Measurements from ENCODE around the gene C6orf15. TPM values are rescaled to one million over a fixed set of nuclear protein-coding genes. Genes with fewer than 3 reads are reported as not detected.

The C6orf15 gene
- total RNA-seq, 2 experiments from 2014 or later, result not detected

- no peak for TF ChIP-seq CTCF (IDR thresholded peaks at IDR 0.05)
- DNase-seq, result no peak
- no peaks in the 10 kb centered on the region for H3K9me3 Mint-ChIP-seq
- ChIA-PET CTCF (interaction anchor here (1.5 kb wide), 1 partner anchor 17 kb away, joined by 5 read pairs; no protein-coding TSS in a partner anchor), POLR2A (no interaction called here)
- Histone ChIP-seq H3K9me3 (ENCODE audit: control insufficient read depth in 1 of 2, insufficient read depth in 1 of 2, low read length in 2 of 2) (no peaks in the 10 kb centered on the region), H3K36me3 (ENCODE audit: insufficient read depth, low read length) (no peaks in the 10 kb centered on the region), H3K27ac (ENCODE audit: low read depth in 1 of 2, low read length in 2 of 2) (no peak overlapping the region), H3K4me3 (ENCODE audit: low read length) (no peak overlapping the region), H3K4me1 (ENCODE audit: insufficient read depth, low read length) (peaks cover 52% of the 10 kb centered on the region), H3K27me3 (ENCODE audit: control insufficient read depth in 1 of 2, insufficient read depth in 2 of 2, low read length in 2 of 2) (no peaks in the 10 kb centered on the region)
- H3K27me3 Mint-ChIP-seq, result no peaks in the 10 kb centered on the region
- intact Hi-C loops (cut with DNase I, micrococcal nuclease), result no loop called here
- H3K27ac Mint-ChIP-seq, result no peak overlapping the region
- H3K36me3 Mint-ChIP-seq (ENCODE audit: low read depth), result no peaks in the 10 kb centered on the region
- no peak for ATAC-seq (ENCODE audit: poor library complexity)
- H3K4me3 Mint-ChIP-seq, result peak overlapping the region; percentile 12
- H3K4me1 Mint-ChIP-seq (ENCODE audit: low read depth), result peaks cover 57% of the 10 kb centered on the region
These were observed 16.2 kb downstream of the C6orf15 start for GRCh38 chr6:31096215-31096614.

GRCh38 chr6:31094389-31094881 lies 17.9 kb downstream of the C6orf15 start:
- Histone ChIP-seq H3K27me3 (ENCODE audit: control insufficient read depth in 1 of 2, insufficient read depth in 2 of 2, low read length in 2 of 2) (no peaks in the 10 kb centered on the region), H3K27ac (ENCODE audit: low read depth in 1 of 2, low read length in 2 of 2) (peak overlapping the region; percentile 44 to 57), H3K9me3 (ENCODE audit: control insufficient read depth in 1 of 2, insufficient read depth in 1 of 2, low read length in 2 of 2) (no peaks in the 10 kb centered on the region), H3K4me1 (ENCODE audit: insufficient read depth, low read length) (peaks cover 52% of the 10 kb centered on the region), H3K4me3 (ENCODE audit: low read length) (no peak overlapping the region), H3K36me3 (ENCODE audit: insufficient read depth, low read length) (no peaks in the 10 kb centered on the region)
- DNase-seq (peak; percentile 12 to 82 (median 56)), ATAC-seq (ENCODE audit: poor library complexity) (peak; percentile 89)
- Mint-ChIP-seq H3K4me3 (peak overlapping the region; percentile 46), H3K27ac (peak overlapping the region; percentile 86), H3K4me1 (ENCODE audit: low read depth) (peaks cover 62% of the 10 kb centered on the region), H3K36me3 (ENCODE audit: low read depth) (no peaks in the 10 kb centered on the region), H3K27me3 (no peaks in the 10 kb centered on the region), H3K9me3 (no peaks in the 10 kb centered on the region)
- TF ChIP-seq CTCF (IDR thresholded peaks at IDR 0.05), result no peak
- intact Hi-C loops (cut with DNase I, micrococcal nuclease), result no loop called here
- POLR2A ChIA-PET, result interaction anchor here (0.7 to 1.5 kb wide), 12 partner anchors 14 to 497 kb away, joined by 3 to 7 read pairs (median 3); partner anchors contain the start of genes MDC1 and PSORS1C1
- CTCF ChIA-PET, result interaction anchor here (1.2 to 2.3 kb wide), 3 partner anchors 13 to 15 kb away, joined by 3 to 12 read pairs (median 5); no protein-coding TSS in a partner anchor

- Mint-ChIP-seq H3K4me1 (ENCODE audit: low read depth) (peaks cover 62% of the 10 kb centered on the region), H3K27me3 (no peaks in the 10 kb centered on the region), H3K36me3 (ENCODE audit: low read depth) (no peaks in the 10 kb centered on the region), H3K9me3 (no peaks in the 10 kb centered on the region), H3K4me3 (no peak overlapping the region), H3K27ac (no peak overlapping the region)
- ATAC-seq (ENCODE audit: poor library complexity) (no peak), DNase-seq (no peak)
- Histone ChIP-seq H3K4me3 (ENCODE audit: low read length) (no peak overlapping the region), H3K36me3 (ENCODE audit: insufficient read depth, low read length) (no peaks in the 10 kb centered on the region), H3K9me3 (ENCODE audit: control insufficient read depth in 1 of 2, insufficient read depth in 1 of 2, low read length in 2 of 2) (no peaks in the 10 kb centered on the region), H3K27ac (ENCODE audit: low read depth in 1 of 2, low read length in 2 of 2) (no peak overlapping the region), H3K27me3 (ENCODE audit: control insufficient read depth in 1 of 2, insufficient read depth in 2 of 2, low read length in 2 of 2) (no peaks in the 10 kb centered on the region), H3K4me1 (ENCODE audit: insufficient read depth, low read length) (peaks cover 52% of the 10 kb centered on the region)
- ChIA-PET CTCF (interaction anchor here (1.2 to 2.3 kb wide), 3 partner anchors 13 to 362 kb away, joined by 3 to 12 read pairs (median 8); no protein-coding TSS in a partner anchor), POLR2A (interaction anchor here (0.6 to 1.5 kb wide), 4 partner anchors 22 to 362 kb away, joined by 3 to 5 read pairs (median 3); partner anchors contain the start of gene PSORS1C1)
- no peak for TF ChIP-seq CTCF (IDR thresholded peaks at IDR 0.05)
- intact Hi-C loops (cut with DNase I, micrococcal nuclease), result no loop called here
These were observed 19.4 kb downstream of the C6orf15 start for GRCh38 chr6:31092769-31093505.

Data from CD4-positive, alpha-beta T cell (primary cell).